A673 (cell line): ENCODE data around the gene OXSM.

ENCODE experiments used
- CTCF ChIP-seq: fragments of 300-800, 200-600 bp; sonication (generic); conservative IDR thresholded peaks from 2 replicates; pipeline ENCODE4 v1.5.1; 2017; ENCODE audit warnings: low read depth, mild to moderate bottlenecking, antibody characterized with exemption, low read length, moderate library complexity, mixed read lengths
- EZH2 ChIP-seq: fragments of 200-600 bp; sonication (generic); IDR thresholded peaks from 2 replicates; pipeline ENCODE4 v1.6.1; 2017; ENCODE audit warnings: borderline replicate concordance, low read depth, mild to moderate bottlenecking, mixed read lengths, antibody characterized with exemption, low read length; ENCODE audit not compliant: poor library complexity, severe bottlenecking

DNA sequence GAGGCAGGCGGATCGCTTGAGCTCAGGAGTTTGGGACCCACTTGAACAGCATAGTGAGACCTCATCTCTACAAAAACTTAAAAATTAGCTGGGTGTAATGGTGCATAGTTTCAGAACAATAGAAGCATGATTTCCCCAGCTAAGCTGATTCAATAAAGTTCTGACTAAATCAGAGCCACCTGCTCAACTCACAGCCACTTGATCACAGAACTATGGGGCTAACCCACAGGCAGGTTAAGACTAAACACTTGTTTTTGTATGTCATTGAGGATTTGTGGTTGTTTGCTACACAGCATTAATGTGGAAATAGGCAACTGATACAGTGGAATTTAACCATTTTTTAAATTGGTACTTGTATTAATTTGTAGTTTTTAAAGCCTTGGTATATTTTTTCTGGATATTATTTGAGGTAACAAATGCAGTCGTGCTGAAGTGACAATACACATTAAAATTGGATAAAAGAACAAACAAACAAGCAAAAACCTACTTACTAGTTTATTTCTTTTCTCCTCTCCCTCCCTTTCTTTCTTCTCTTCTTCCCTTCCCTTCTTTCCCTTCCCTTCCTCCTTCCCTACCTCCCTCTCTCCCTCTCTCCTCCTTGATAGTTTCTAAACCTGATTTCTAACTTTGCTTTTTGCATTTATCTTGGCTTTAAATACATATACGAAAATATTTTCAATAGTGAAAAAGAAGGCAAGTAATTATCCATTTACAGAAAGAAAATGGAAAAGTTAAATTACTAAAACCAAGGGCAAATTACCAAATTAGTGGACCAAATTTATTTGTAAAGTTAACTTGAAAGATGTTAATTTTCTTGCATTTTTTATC is 32.1 kb downstream of the OXSM start:
- TF ChIP-seq CTCF (no peak), EZH2 (no peak)
